ENCODE results near the gene DGKI. TPM values are rescaled to one million over a fixed set of nuclear protein-coding genes. Genes with fewer than 3 reads are reported as not detected.

Gene DGKI
- total RNA-seq, 1 experiment from 2014 or later = 0.55 TPM

- Histone ChIP-seq H3K23me2 (ENCODE audit: insufficient read length, low read depth, low read length, poor library complexity, severe bottlenecking) (no peaks in the 10 kb centered on the region), H4K8ac (replicated peaks; ENCODE audit: insufficient read length, low read depth, low read length) (no peak overlapping the region), H3K4me1 (ENCODE audit: insufficient read depth, low read length) (no peaks in the 10 kb centered on the region), H4K5ac (ENCODE audit: insufficient read length, low read depth, low read length) (no peak overlapping the region), H2BK120ac (ENCODE audit: low read depth, low read length, poor library complexity, severe bottlenecking) (no peak overlapping the region), H3K18ac (ENCODE audit: insufficient read length, low read depth, low read length) (no peak overlapping the region), H3K9me3 (ENCODE audit: control insufficient read depth, low read depth, low read length) (no peaks in the 10 kb centered on the region), H3K27ac (ENCODE audit: insufficient read length, low read depth, low read length) (no peak overlapping the region), H3K79me2 (ENCODE audit: insufficient read depth, low read length) (no peaks in the 10 kb centered on the region), H4K20me1 (ENCODE audit: control insufficient read depth, insufficient read depth, insufficient read length) (no peaks in the 10 kb centered on the region), H3K9ac (ENCODE audit: extremely low read depth, insufficient read length, low read length) (no peak overlapping the region), H2BK20ac (ENCODE audit: low read depth, low read length, poor library complexity, severe bottlenecking) (no peak overlapping the region), H3K4me2 (ENCODE audit: insufficient read depth, insufficient read length, low read length) (no peak overlapping the region), H2AK5ac (ENCODE audit: insufficient read length, low read length) (no peak overlapping the region), H2BK5ac (ENCODE audit: insufficient read length, low read length) (no peak overlapping the region), H3T11ph (ENCODE audit: low read length) (no peak overlapping the region), H3K23ac (ENCODE audit: insufficient read length, low read depth, low read length) (no peak overlapping the region), H3K56ac (ENCODE audit: insufficient read length, low read depth, low read length) (no peak overlapping the region), H3K4ac (ENCODE audit: low read depth, low read length) (no peak overlapping the region), H2AFZ (ENCODE audit: low read length) (no peak overlapping the region), H2BK12ac (ENCODE audit: insufficient read length, low read depth, low read length) (no peak overlapping the region), H2BK15ac (ENCODE audit: low read depth, low read length) (no peak overlapping the region), H4K91ac (ENCODE audit: insufficient read length, low read depth, low read length) (no peak overlapping the region), H3K79me1 (ENCODE audit: insufficient read depth, low read depth, low read length, poor library complexity, severe bottlenecking) (no peaks in the 10 kb centered on the region), H3K27me3 (ENCODE audit: insufficient read depth, low read length) (no peaks in the 10 kb centered on the region), H3K14ac (ENCODE audit: insufficient read depth, low read length) (no peak overlapping the region)
- peaks cover 4 to 7% of the 10 kb centered on the region in 2 experiments; a peak in 3 of 5 replicates for H3K9me3 Mint-ChIP-seq
- peaks cover 3% of the 10 kb centered on the region in 2 experiments; a peak in 3 of 4 replicates for H3K4me1 Mint-ChIP-seq
- DNase-seq = no peak
- peak overlapping the region in 1 of 3 experiments; percentile 53; a peak in 1 of 7 replicates for H3K27ac Mint-ChIP-seq
- TF ChIP-seq, protein P1, sequence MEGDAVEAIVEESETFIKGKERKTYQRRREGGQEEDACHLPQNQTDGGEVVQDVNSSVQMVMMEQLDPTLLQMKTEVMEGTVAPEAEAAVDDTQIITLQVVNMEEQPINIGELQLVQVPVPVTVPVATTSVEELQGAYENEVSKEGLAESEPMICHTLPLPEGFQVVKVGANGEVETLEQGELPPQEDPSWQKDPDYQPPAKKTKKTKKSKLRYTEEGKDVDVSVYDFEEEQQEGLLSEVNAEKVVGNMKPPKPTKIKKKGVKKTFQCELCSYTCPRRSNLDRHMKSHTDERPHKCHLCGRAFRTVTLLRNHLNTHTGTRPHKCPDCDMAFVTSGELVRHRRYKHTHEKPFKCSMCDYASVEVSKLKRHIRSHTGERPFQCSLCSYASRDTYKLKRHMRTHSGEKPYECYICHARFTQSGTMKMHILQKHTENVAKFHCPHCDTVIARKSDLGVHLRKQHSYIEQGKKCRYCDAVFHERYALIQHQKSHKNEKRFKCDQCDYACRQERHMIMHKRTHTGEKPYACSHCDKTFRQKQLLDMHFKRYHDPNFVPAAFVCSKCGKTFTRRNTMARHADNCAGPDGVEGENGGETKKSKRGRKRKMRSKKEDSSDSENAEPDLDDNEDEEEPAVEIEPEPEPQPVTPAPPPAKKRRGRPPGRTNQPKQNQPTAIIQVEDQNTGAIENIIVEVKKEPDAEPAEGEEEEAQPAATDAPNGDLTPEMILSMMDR (conservative IDR thresholded peaks at IDR 0.05) = no peak
- no CpG with 5 or more reads among the region's 2 CpGs for WGBS (ENCODE audit: extremely low coverage, insufficient read length, low lambda C conversion rate)
- no peaks in the 10 kb centered on the region for H3K27me3 Mint-ChIP-seq (ENCODE audit: low read depth)
- H3K4me3 Mint-ChIP-seq = no peak overlapping the region
- peaks cover 21 to 39% (median 28%) of the 10 kb centered on the region in 3 experiments for H3K36me3 Mint-ChIP-seq (ENCODE audit: insufficient read depth in 1 of 3, low read depth in 3 of 3)
Observed at GRCh38 chr7:137862964-137863363, 16.2 kb upstream of the DGKI start.
